PC-3 (cell line): ENCODE measurements around the gene KXD1. TPM values are rescaled to one million over a fixed set of nuclear protein-coding genes. Genes with fewer than 3 reads are reported as not detected.

Experiments
- ATAC-seq: fragments of 200-7000 bp; cut with Tn5 transposase; 2 replicates; pipeline ENCODE4 v1.9.1; 2020; ENCODE audit warnings: mild to moderate bottlenecking, moderate library complexity
- BruUV-seq: library from RNA; stranded (reverse); fragments of 400-500 nt; replicated peaks from 2 replicates; lab custom pipeline; 2021; lab: Mats Ljungman, UMichigan
- CTCF ChIA-PET: fragments of 300-600 bp; sonication (Branson Sonifier 250); formaldehyde crosslinking; loops from one replicate; lab custom pipeline; 2022; ENCODE audit warnings: antibody characterized with exemption; lab: Charles Lee
- POLR2A ChIA-PET: fragments of 300-600 bp; sonication (Branson Sonifier 250); formaldehyde crosslinking; loops from one replicate; lab custom pipeline; 2022; ENCODE audit warnings: antibody characterized with exemption; ENCODE audit not compliant: unreplicated experiment; lab: Charles Lee
- DNase-seq: peaks from one replicate; pipeline ENCODE4 v3.0.0-alpha.2; 2015
- H2AFZ ChIP-seq: fragments of 300-600 bp; sonication (generic); 2 replicates; pipeline ENCODE4 v1.6.0; 2016; ENCODE audit warnings: antibody characterized with exemption, low read length
- H3F3A ChIP-seq: fragments of 300-600 bp; sonication (generic); one replicate; pipeline ENCODE4 v1.6.0; 2017; ENCODE audit warnings: antibody characterized with exemption, low read length, control low read depth, mild to moderate bottlenecking; ENCODE audit not compliant: unreplicated experiment
- H3K27ac ChIP-seq: fragments of 300-600 bp; sonication (generic); 2 replicates; pipeline ENCODE4 v1.5.1; 2016; ENCODE audit warnings: mild to moderate bottlenecking, low read length
- H3K27me3 ChIP-seq: fragments of 300-600 bp; sonication (generic); 2 replicates; pipeline ENCODE4 v1.6.1; 2016; ENCODE audit warnings: low read length, mixed read lengths
- H3K36me3 ChIP-seq: fragments of 300-600 bp; sonication (generic); 2 replicates; pipeline ENCODE4 v1.6.1; 2016; ENCODE audit warnings: low read depth, mixed run types, low read length, mixed read lengths
- H3K4me1 ChIP-seq: fragments of 300-600 bp; sonication (generic); 2 replicates; pipeline ENCODE4 v1.5.1; 2016; ENCODE audit warnings: low read length; ENCODE audit not compliant: insufficient read depth
- H3K4me2 ChIP-seq: fragments of 300-600 bp; sonication (generic); 2 replicates; pipeline ENCODE4 v1.6.0; 2016; ENCODE audit warnings: low read length
- H3K4me3 ChIP-seq: fragments of 300-600 bp; sonication (generic); 2 replicates; pipeline ENCODE4 v1.5.1; 2016; ENCODE audit warnings: mild to moderate bottlenecking, low read length, mixed read lengths
- H3K79me2 ChIP-seq: fragments of 300-600 bp; sonication (generic); 2 replicates; pipeline ENCODE4 v1.6.1; 2017; ENCODE audit warnings: low read length, mixed read lengths
- H3K9ac ChIP-seq: fragments of 300-600 bp; sonication (generic); 2 replicates; pipeline ENCODE4 v1.6.0; 2016; ENCODE audit warnings: mild to moderate bottlenecking, low read length
- H3K9me2 ChIP-seq: fragments of 300-600 bp; sonication (generic); replicated peaks from 2 replicates; pipeline ENCODE4 v1.6.1; 2016; ENCODE audit warnings: mixed run types, low read length, mixed read lengths
- H3K9me3 ChIP-seq: fragments of 300-600 bp; sonication (generic); 2 replicates; pipeline ENCODE4 v1.6.1; 2016; ENCODE audit warnings: low read length, mixed read lengths
- H4K20me1 ChIP-seq: fragments of 300-600 bp; sonication (generic); 2 replicates; pipeline ENCODE4 v1.6.1; 2016; ENCODE audit warnings: low read length, mixed read lengths
- CTCF ChIP-seq: fragments of 300-600 bp; sonication (generic); conservative IDR thresholded peaks from 2 replicates; pipeline ENCODE4 v1.5.1; 2017; ENCODE audit warnings: antibody characterized with exemption, low read depth, mild to moderate bottlenecking, low read length
- EZH2 ChIP-seq: fragments of 300-600 bp; sonication (generic); IDR thresholded peaks from one replicate; pipeline ENCODE4 v1.6.1; 2017; ENCODE audit warnings: antibody characterized with exemption, mild to moderate bottlenecking, low read length; ENCODE audit not compliant: unreplicated experiment
- EZH2phosphoT487 ChIP-seq: fragments of 300-600 bp; sonication (generic); IDR thresholded peaks from 2 replicates; pipeline ENCODE4 v1.6.1; 2018; ENCODE audit warnings: mild to moderate bottlenecking, antibody characterized with exemption, low read length, borderline replicate concordance
- intact Hi-C: fragments of 100-400 bp; cut with micrococcal nuclease; formaldehyde crosslinking; loops from 2 replicates; pipeline ENCODE4 v1.9.0; 2023
- total RNA-seq: library from RNA; depleted of rRNA; stranded (reverse); fragments of >200 nt; gene quantifications from 2 replicates; pipeline ENCODE4 v1.2.3, GENCODE V29; 2014

Gene KXD1
- total RNA-seq, 1 experiment from 2014 or later, result 137 TPM

GRCh38 chr19:18605546-18606280 lies 48.0 kb downstream of the KXD1 start:
- ATAC-seq, result 0 out of 2 replicates have a peak, but pooled peaks have one; percentile 20
- no peaks in the 10 kb centered on the region for H3K9me3 ChIP-seq
- H3K27me3 ChIP-seq, result peaks cover 59% of the 10 kb centered on the region
- intact Hi-C loops, result loop anchor here (10.0 kb wide), 1 partner anchor 169 kb away; no protein-coding TSS in a partner anchor
- H3K9me2 ChIP-seq, result no peaks in the 10 kb centered on the region
- H3K4me1 ChIP-seq, result no peaks in the 10 kb centered on the region; the same call in 1 of the 2 replicates
- TF ChIP-seq EZH2 (peak; percentile 65), CTCF (no peak)
- no peak for DNase-seq
- H2AFZ ChIP-seq, result no peak overlapping the region
- H3F3A ChIP-seq, result peaks cover 5% of the 10 kb centered on the region
- no peak overlapping the region for H3K27ac ChIP-seq
- ChIA-PET CTCF (no interaction called here), POLR2A (no interaction called here)
- no peaks in the 10 kb centered on the region for H4K20me1 ChIP-seq
- no TSS peak for BruUV-seq
- H3K79me2 ChIP-seq, result no peaks in the 10 kb centered on the region
- no peak overlapping the region for H3K4me3 ChIP-seq
- H3K9ac ChIP-seq, result no peak overlapping the region
- no peaks in the 10 kb centered on the region for H3K36me3 ChIP-seq
- no peak overlapping the region for H3K4me2 ChIP-seq

GRCh38 chr19:18606281-18607225 lies 48.9 kb downstream of the KXD1 start, which contains the start of gene CRLF1:
Gene CRLF1, minus strand, starts transcription at chr19:18606799. Its CDS starts 143 bp downstream, at chr19:18606656.
- H3K36me3 ChIP-seq, result no peaks in the 10 kb centered on the region
- H3K27me3 ChIP-seq, result peaks cover 67% of the 10 kb centered on the region
- H3K9me2 ChIP-seq, result no peaks in the 10 kb centered on the region
- DNase-seq (no peak), ATAC-seq (no peak)
- H3K27ac ChIP-seq, result no peak within 1 kb of the TSS
- TF ChIP-seq EZH2phosphoT487, result no peak
- no peak for TF ChIP-seq CTCF
- no peak for TF ChIP-seq EZH2
- intact Hi-C loops, result loop anchor here (10.0 kb wide), 1 partner anchor 168 kb away; no protein-coding TSS in a partner anchor
- H3K4me3 ChIP-seq, result no peak within 1 kb of the TSS
- no TSS peak for BruUV-seq
- no peaks in the 10 kb centered on the region; the same call in 1 of the 2 replicates for H3K4me1 ChIP-seq
- H3K4me2 ChIP-seq, result peak within 1 kb of the TSS; percentile 51; the same call in 1 of the 2 replicates
- peaks cover 5% of the 10 kb centered on the region for H3F3A ChIP-seq
- CTCF ChIA-PET, result no interaction called here
- H2AFZ ChIP-seq, result no peak within 1 kb of the TSS
- POLR2A ChIA-PET, result no interaction called here
- no peaks in the 10 kb centered on the region for H3K9me3 ChIP-seq
- no peak within 1 kb of the TSS for H3K9ac ChIP-seq
- H4K20me1 ChIP-seq, result no peaks in the 10 kb centered on the region
- no peaks in the 10 kb centered on the region for H3K79me2 ChIP-seq
